ENCODE measurements around the gene KCNA3.

The KCNA3 gene

DNA sequence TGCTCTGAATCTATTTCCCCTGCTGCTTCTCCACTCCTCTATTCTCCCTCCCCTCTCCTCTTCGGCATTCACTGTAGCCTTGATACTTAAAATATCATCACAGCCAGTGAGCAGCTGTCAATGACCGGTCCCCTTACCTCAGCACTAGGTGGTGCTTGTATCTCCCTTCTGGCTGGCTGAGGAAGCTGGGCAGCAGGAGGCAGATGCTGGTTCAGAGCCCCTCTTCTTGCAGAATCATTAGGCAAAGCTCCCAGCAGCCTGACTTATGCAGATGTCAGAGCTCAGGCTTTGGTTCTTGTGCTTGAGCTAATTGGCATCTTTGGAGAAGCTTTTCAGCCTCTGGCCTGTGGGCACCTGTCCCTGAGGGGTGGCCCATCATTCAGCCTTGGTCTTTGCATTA, 36.7 kb downstream of the KCNA3 start:
- ATAC-seq (no peak), DNase-seq (no peak)

DNA sequence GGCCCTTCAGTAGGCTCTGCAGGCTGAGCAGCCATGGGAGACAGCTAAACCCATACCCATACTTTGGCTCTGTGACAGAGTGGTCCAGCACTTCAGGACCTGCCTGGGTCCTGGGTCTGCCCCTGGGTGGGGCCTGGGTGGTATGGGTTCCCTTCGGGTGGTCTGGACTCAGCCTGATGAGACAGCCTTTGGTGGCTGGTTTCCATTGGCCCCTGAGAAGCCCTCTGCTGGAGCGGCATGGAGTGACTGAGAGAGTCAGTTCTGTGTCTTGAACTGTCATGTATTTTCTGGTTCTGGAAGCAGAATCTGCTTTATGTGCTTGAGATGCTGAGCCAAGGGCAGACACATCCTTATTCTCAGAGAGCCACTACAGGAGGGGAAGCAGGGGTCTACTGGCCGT, 37.3 kb downstream of the KCNA3 start:
- no peak for ATAC-seq
- no peak for DNase-seq

DNA sequence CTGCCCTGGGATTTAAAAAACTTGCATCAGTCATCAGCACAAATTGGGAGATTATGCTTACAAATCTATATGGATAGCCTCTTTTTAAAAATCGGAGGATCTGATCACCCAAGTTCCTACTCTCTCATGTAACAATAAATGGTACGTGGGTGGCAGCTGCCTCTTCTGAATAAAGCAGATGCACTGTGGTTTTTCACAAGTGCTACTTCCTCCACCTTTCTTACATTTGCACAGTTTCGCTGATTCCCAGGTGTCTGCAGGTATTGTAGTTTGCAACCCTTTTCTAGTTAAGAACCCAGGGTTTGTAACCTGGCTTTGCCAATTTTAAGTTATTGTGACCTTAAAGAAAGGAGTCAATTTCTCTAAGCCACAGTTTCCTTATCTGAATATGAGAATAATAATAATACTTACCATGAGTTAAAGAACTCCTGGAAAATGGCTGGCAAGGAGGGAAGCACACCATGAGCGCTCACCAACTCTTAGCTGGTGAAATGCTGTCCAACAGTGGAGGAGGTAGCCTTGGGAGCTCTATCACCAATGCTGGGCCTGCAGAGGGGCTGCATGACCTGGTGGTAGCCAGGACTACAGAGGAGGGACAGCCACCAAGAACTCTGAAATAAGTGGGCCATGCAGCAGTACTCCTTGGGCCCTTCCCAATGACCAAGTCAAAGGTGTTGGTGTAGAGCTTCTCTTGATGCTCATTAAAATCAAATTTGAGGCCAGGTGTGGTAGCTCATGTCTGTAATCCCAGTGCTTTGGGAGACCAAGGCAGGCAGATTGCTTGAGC, 38.4 kb downstream of the KCNA3 start:
- no peak for DNase-seq
- no peak for ATAC-seq

DNA sequence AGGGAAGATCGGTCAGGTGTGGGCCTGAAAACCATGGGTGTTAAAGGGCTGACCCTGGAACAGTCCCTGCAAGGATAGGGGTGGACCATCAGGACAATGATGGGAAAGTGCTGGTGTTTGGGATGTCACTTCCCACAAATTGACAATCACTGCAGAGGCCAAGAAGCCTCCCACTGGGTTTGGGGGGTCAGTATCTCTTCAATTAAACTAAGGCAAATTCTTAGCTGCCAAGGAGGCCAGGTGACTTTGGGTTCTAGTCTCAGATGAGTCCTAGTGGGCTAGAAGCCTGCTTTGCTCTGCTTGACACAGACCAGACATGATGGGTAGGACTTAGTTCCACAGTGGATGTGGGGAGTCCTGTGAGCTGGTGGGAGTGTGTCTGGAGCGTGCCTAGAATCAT, 39.3 kb downstream of the KCNA3 start:
- no peak for ATAC-seq
- DNase-seq, result no peak

DNA sequence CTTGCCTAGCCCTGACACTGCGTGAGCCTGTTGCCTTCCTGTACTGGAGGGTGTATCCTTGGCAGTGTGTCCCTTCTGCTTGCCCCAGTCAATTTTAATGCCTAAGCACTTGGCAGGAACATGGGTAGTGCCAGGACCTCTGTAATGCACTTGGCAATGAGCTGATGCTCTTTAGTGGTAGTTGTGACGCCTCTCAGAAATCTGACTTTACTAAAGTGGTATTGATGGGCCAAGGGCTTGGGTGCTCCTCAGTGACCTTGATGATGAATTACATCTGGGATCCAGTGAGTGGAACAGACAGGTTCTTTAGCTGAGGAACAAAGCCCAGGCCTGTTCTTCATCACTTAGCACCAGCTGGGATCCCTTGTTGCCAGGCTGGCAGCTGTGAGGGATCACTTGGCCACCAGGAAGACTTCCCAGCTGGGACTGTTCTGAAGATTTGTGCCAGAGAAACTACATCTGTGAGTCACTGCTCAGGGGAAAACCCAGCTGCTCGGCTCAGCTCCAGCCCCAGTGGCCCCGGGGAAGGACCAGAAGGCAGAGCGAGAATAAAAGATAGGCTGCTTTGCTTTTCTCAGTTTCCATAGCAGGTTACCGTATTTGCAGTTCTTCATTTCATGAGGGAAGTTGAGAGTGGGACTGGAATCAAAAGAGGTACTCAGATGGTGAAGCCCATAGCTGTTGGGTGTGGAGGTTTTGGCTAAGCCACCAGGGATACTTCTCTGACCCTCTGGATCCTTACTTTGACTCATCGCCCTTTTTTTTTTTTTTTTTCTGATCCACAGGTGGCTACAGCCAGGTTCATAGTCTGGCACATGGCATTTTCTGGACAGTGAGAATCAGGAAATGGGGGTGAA, 40.1 kb downstream of the KCNA3 start:
- peak; percentile 79 for ATAC-seq

DNA sequence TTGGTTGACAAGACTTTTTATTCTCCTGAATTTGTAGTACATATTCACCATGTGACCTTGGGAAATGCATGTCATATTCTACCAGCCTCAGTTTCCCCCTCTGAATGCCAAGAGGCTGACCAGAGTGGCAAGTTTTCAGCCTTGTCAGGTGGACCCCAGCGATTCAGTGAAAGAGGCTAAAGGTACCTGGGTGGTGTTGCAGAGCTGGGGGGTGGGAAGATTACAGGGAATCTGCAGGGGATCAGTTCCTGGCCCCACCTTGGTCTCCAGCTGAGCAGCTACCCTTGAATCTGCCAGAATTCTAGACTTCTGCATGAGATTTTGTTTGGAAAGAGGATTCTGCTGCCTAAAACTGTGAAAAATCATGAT, 40.7 kb downstream of the KCNA3 start:
- no peak for DNase-seq

More for the DNA sequence above, 40.1 kb downstream of the KCNA3 start:
- peak; percentile 80 for DNase-seq

DNA sequence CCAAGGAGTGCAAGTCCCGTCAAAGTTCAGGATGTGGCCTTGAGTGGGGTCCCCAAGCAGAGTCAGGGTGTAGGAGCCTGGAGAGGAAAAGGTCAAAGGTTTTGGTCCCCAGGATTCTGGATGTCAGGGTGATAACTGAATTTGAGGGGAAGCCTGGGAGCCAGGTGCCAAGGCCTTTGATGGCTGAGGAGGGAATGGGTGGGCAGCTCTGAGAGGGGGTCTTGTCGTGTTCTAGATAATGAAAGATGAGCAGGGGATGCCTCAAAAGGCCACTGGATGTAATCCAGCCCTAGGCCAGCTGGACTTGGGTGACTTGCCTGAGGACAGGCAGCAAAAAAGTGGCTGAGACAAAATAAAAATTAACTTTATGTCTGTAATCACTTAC, 41.1 kb downstream of the KCNA3 start:
- no peak for DNase-seq

More for the DNA sequence above, 40.7 kb downstream of the KCNA3 start:
- ATAC-seq, result no peak

DNA sequence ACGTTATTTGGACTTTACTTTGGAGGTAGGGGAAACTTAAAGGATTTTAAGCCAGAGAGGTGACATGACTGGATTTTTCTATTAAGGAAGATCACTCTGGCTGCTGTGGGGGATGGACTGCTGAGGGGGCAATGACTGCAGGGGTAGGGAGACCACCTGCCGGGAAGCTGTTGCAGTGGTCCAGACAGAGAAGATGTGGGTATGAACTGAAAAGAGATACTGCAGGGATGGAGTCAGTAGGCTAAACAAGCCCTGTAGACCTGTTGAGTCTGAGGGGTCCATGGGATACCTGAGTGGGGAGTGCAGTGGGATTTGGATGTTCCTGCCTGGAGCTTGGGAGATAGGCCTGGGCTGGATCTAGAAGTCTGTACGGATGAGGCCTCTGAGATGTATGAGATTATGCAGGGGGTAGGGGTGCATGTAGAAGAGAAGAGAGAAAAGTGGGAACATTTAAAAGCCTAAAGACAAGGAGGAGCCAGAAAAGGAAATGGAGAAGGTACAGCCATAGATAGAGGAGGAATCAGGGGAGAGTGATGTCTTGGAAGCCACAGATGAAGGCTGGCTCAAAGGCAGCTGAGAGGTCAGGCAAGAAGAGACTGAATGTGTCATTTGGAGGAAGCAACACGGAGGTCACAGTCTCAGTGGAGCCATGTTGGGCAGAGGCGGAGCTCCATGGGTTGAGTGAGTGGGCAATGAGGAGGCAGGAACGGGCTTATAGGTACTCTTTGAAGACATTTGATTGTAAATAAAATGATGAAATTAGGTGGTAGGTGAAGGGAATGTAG, 42.7 kb downstream of the KCNA3 start:
- ATAC-seq (no peak), DNase-seq (peak; percentile 2)

More for the DNA sequence above, 41.1 kb downstream of the KCNA3 start:
- no peak for ATAC-seq

DNA sequence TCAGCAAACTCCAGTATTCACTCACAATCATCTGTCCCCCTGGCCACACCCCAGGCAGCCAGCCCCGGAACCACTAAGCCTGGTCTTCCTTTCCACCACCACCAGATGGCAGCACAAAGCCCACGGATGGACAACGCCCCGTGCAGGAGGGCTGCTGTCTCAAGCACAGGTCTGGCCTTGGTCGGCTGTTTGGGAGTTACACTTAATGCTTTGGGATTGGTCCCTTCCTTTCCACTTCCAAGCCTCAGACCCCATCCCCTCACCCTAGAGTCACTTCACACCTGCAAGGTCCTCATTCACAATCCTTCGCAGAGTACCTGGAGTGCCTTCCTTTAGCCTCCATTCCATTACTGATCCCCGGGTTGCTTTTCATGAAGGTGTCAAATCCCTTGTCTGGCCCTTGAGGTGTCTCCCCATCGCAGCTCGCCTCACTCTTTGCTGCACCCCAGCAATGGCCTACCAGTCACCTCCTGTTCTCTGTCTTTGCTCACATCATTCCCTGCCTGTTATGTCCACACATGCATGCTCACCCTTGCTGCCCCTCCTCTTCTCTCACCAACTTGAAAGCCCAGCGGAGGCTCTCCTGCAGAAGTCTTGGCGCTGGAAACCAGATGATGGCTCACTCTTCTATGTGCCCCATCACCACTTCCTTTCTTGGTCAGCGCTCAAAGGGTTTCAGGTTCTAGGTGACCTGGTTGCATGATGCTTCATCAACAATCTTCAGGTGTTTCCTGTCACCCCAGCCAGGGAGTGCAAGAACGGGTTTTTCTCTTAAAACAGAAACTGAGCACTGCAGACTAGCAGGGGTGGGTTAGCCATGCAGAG, 43.7 kb downstream of the KCNA3 start:
- ATAC-seq (peak; percentile 70), DNase-seq (peak; percentile 88)

DNA sequence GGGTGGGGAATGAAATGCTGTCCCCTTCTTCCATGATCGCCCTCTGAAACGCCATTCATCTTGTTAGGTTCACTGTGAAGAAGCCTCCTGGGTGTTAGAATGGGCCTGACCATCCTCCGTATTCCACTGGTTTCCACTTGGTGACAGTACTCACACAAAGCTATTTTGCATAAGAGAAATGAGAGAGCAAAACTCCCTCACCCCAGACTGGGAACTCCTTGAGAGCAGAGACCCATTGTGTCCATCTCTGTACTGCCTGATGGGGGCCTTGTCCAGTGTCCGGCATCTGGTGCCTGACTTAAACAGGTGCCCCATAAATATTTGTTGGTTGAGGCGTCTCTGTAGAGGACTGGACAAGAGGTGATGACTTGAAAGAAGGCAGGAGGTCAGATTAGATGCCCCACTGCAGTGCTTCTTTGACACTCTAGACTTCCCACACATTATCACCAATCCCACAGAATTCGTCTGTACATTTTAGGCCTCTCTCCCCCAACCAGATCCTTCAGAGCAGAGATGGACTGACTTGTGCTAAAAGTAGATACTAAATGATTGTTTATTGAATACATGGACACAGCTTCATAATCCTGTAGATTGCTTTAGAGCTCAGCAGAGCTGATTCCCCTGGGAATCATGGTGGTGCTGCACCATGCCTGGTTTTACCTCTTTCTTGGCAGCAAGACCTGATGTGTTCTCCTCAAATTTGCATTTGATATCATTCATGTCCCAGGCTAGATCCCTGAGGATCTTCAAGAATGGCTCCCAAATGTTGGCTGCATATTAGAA, 46.2 kb downstream of the KCNA3 start:
- ATAC-seq, result no peak

DNA sequence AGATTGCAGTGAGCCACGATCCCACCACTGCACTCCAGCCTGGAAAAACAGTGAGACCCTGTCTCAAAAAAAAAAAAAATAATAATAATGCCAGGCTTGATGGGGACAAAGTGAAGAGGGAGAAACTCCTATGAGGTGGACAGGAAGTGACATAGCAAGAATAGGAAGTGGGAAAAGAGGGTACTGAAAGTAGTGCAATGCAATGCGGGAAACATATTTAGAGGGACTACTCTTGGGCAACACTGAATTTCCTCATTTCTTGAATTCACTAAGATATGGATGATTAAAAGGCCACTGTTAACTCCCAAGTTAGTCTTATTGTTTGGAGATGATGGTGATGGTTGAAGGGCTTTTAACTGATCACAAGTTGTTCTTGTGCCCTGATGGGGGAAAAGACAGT, 47.0 kb downstream of the KCNA3 start:
- no peak for ATAC-seq
- no peak for DNase-seq

More for the DNA sequence above, 46.2 kb downstream of the KCNA3 start:
- peak; percentile 2 for DNase-seq

DNA sequence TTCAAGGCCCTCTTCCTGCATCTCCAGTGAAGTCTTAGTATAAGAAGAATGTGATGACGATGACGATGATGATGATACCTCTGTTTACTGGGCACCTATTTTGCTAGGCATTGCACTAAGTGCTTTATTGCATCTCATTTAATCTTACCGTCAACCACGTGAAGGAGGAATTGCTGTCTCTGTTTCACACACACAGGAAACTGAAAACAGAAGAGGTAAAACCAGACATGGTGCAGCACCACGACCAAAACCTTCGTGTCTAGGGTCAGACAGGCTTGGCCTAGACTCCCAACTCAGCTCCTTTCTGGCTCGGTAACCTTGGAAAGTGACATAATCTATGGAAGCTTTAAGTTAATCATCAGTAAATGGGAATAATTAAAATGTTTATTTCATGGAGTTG, 47.9 kb downstream of the KCNA3 start:
- ATAC-seq (no peak), DNase-seq (no peak)

All from stimulated activated naive CD8-positive, alpha-beta T cell treated with anti-CD3 and anti-CD28 coated beads, Interleukin-15, Interleukin-2, amounts not matched to agents 100 U/mL and 50 U/mL, for 24 hours (primary cell).